Astrocyte (in vitro differentiated cells and primary cell): ENCODE results near the gene ZNF214. TPM values are rescaled to one million over a fixed set of nuclear protein-coding genes. Genes with fewer than 3 reads are reported as not detected.

ENCODE experiments used
- DNase-seq: peaks from one replicate; pipeline ENCODE4 v3.0.0-alpha.2; 2010; ENCODE audit warnings: low read depth
- FAIRE-seq: peaks from 2 replicates; lab custom pipeline; 2011; peaks lifted over from hg19 to GRCh38; lab: Jason Lieb, UNC
- H2AFZ ChIP-seq: 2 replicates; pipeline ENCODE4 v1.6.0; 2012; ENCODE audit warnings: low read depth, low read length, inconsistent platforms
- H3K27ac ChIP-seq: 2 replicates; pipeline ENCODE4 v1.5.1; 2011; ENCODE audit warnings: low read depth, low read length, inconsistent platforms
- H3K27me3 ChIP-seq: 2 replicates; pipeline ENCODE4 v1.6.0; 2011; ENCODE audit warnings: low read length, inconsistent platforms; ENCODE audit not compliant: insufficient read depth
- H3K36me3 ChIP-seq: 2 replicates; pipeline ENCODE4 v1.5.1; 2011; ENCODE audit warnings: low read length, inconsistent platforms; ENCODE audit not compliant: insufficient read depth
- H3K4me1 ChIP-seq: 2 replicates; pipeline ENCODE4 v1.5.1; 2011; ENCODE audit warnings: low read length, inconsistent platforms; ENCODE audit not compliant: insufficient read depth
- H3K4me2 ChIP-seq: 2 replicates; pipeline ENCODE4 v1.6.0; 2012; ENCODE audit warnings: low read length, inconsistent platforms
- H3K4me3 ChIP-seq: 2 replicates; pipeline ENCODE4 v1.5.1; 2011; ENCODE audit warnings: low read depth, mild to moderate bottlenecking, low read length, inconsistent platforms; ENCODE audit not compliant: insufficient read depth
- H3K79me2 ChIP-seq: 2 replicates; pipeline ENCODE4 v1.6.0; 2012; ENCODE audit warnings: mild to moderate bottlenecking, low read length, inconsistent platforms; ENCODE audit not compliant: insufficient read depth
- H3K9ac ChIP-seq: 2 replicates; pipeline ENCODE4 v1.6.0; 2012; ENCODE audit warnings: mild to moderate bottlenecking, low read length, inconsistent platforms
- H3K9me3 ChIP-seq: 2 replicates; pipeline ENCODE4 v1.5.1; 2012; ENCODE audit warnings: low read depth, mild to moderate bottlenecking, low read length, inconsistent platforms; ENCODE audit not compliant: insufficient read depth
- H4K20me1 ChIP-seq: 2 replicates; pipeline ENCODE4 v1.6.0; 2012; ENCODE audit warnings: low read length, inconsistent platforms; ENCODE audit not compliant: insufficient read depth
- H3K27ac Mint-ChIP-seq: one replicate; pipeline ENCODE4 v1.8.0; 2021; ENCODE audit warnings: mild to moderate bottlenecking, mixed read lengths; ENCODE audit not compliant: unreplicated experiment
- H3K27me3 Mint-ChIP-seq: one replicate; pipeline ENCODE4 v1.8.0; 2021; ENCODE audit warnings: low read depth, mixed read lengths; ENCODE audit not compliant: unreplicated experiment
- H3K36me3 Mint-ChIP-seq: one replicate; pipeline ENCODE4 v1.8.0; 2021; ENCODE audit warnings: low read depth, mixed read lengths; ENCODE audit not compliant: unreplicated experiment
- H3K4me1 Mint-ChIP-seq: one replicate; pipeline ENCODE4 v1.8.0; 2021; ENCODE audit warnings: low read depth, mixed read lengths; ENCODE audit not compliant: unreplicated experiment
- H3K4me3 Mint-ChIP-seq: one replicate; pipeline ENCODE4 v1.8.0; 2021; ENCODE audit warnings: mild to moderate bottlenecking, moderate library complexity, mixed read lengths; ENCODE audit not compliant: unreplicated experiment
- H3K9me3 Mint-ChIP-seq: one replicate; pipeline ENCODE4 v1.8.0; 2021; ENCODE audit warnings: mild to moderate bottlenecking, mixed read lengths; ENCODE audit not compliant: unreplicated experiment
- EZH2 ChIP-seq: IDR thresholded peaks from 2 replicates; pipeline ENCODE4 v1.6.1; 2012; ENCODE audit warnings: mild to moderate bottlenecking, low read length, inconsistent platforms; ENCODE audit not compliant: insufficient read depth
- total RNA-seq: library from RNA; stranded (reverse); gene quantifications from 2 replicates; pipeline ENCODE4 v1.2.1, GENCODE V29; 2021
- TF ChIP-seq, protein P1 (sequence below): IDR thresholded peaks from 2 replicates; pipeline ENCODE4 v1.5.1; 2011; ENCODE audit warnings: low read depth, mild to moderate bottlenecking, inconsistent platforms, low read length, moderate library complexity; ENCODE audit not compliant: insufficient read depth

The ZNF214 gene
- total RNA-seq, 1 donor from 2014 or later, result 0.93 TPM

DNA sequence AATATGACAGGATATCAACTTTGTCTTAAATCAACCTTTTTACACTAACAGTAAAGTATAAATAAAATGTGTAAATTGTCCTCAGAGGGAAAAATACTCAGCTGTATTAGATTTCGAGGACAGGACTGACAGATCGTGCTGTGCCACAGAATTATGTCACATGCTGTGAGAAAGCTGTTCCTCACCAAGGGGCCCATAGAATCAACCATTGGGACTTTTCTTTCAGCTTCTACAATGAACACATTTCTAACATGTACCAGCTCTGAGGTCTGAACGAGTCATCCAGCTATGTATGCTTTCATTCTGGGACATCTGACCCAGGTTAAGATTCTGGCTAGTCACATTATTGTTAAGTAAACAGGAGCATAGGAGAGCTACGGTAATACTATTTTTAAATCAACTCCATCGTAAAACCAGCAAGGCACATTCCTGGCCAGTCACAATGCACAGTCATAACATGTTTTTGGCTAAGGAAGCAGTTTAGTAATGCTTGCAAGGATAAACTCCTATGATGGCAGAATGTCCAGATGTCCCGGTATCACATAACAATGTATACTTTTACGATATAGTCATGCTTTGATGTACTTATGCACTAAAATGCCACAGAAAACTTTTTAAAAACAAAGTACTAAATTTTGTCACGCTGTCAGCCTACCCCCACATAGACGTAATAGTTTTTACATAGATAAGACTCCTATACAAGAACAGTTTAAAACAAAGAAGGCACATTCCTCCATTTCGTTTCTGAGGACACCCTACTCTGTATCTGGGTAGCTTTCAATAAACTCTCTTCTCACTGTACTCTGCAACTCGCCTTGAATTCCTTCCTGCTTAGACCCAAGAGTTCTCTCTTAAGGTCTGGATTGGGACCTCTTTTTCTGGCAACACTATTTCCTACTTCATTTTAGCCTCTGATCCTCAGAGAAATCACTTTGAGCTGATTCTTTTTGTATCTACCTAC lies 27.4 kb downstream of the ZNF214 start:
- peaks cover 13% of the 10 kb centered on the region for H3K4me1 ChIP-seq
- Mint-ChIP-seq H3K4me3 (no peak overlapping the region), H3K36me3 (no peaks in the 10 kb centered on the region), H3K27me3 (no peaks in the 10 kb centered on the region), H3K27ac (peak overlapping the region; percentile 67), H3K9me3 (no peaks in the 10 kb centered on the region), H3K4me1 (peaks cover 23% of the 10 kb centered on the region)
- no peaks in the 10 kb centered on the region for H3K36me3 ChIP-seq
- FAIRE-seq (peak; percentile 94), DNase-seq (peak; percentile 89)
- H2AFZ ChIP-seq, result no peak overlapping the region
- H3K4me2 ChIP-seq, result peak overlapping the region; percentile 78
- peak overlapping the region; percentile 28 for H3K9ac ChIP-seq
- no peaks in the 10 kb centered on the region for H4K20me1 ChIP-seq
- no peaks in the 10 kb centered on the region for H3K27me3 ChIP-seq
- peak overlapping the region; percentile 73 for H3K27ac ChIP-seq
- no peaks in the 10 kb centered on the region for H3K79me2 ChIP-seq
- H3K9me3 ChIP-seq, result no peaks in the 10 kb centered on the region
- TF ChIP-seq, protein P1, sequence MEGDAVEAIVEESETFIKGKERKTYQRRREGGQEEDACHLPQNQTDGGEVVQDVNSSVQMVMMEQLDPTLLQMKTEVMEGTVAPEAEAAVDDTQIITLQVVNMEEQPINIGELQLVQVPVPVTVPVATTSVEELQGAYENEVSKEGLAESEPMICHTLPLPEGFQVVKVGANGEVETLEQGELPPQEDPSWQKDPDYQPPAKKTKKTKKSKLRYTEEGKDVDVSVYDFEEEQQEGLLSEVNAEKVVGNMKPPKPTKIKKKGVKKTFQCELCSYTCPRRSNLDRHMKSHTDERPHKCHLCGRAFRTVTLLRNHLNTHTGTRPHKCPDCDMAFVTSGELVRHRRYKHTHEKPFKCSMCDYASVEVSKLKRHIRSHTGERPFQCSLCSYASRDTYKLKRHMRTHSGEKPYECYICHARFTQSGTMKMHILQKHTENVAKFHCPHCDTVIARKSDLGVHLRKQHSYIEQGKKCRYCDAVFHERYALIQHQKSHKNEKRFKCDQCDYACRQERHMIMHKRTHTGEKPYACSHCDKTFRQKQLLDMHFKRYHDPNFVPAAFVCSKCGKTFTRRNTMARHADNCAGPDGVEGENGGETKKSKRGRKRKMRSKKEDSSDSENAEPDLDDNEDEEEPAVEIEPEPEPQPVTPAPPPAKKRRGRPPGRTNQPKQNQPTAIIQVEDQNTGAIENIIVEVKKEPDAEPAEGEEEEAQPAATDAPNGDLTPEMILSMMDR, result no peak
- no peak for TF ChIP-seq EZH2
- peak overlapping the region; percentile 12 for H3K4me3 ChIP-seq

DNA sequence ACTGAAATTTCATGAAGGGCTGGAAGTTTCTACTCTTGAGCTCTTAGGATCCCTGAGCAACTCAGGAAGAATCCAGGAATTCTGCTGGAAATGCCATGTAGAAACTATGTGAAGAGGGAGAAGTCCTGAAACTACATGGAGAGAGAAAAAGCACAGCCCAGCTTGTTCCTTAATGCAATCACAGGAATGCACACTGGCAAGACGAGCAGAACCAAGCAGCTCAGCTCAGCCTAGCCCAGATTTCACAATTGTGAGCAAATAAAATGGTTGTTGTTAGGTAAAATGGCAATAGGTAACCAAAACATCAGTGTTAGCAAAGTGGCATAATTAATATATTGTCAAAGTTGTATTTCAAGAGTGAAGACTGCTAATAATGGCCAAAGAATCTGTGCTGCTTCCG lies 28.1 kb downstream of the ZNF214 start:
- Histone ChIP-seq H3K4me3 (no peak overlapping the region), H2AFZ (no peak overlapping the region), H3K36me3 (no peaks in the 10 kb centered on the region), H3K4me2 (peak overlapping the region; percentile 78), H3K79me2 (no peaks in the 10 kb centered on the region), H3K27ac (peak overlapping the region; percentile 73), H4K20me1 (no peaks in the 10 kb centered on the region), H3K4me1 (peaks cover 13% of the 10 kb centered on the region), H3K9ac (peak overlapping the region; percentile 3), H3K27me3 (no peaks in the 10 kb centered on the region), H3K9me3 (no peaks in the 10 kb centered on the region)
- H3K27ac Mint-ChIP-seq, result peak overlapping the region; percentile 67
- no peaks in the 10 kb centered on the region for H3K9me3 Mint-ChIP-seq
- H3K27me3 Mint-ChIP-seq, result no peaks in the 10 kb centered on the region
- no peaks in the 10 kb centered on the region for H3K36me3 Mint-ChIP-seq
- FAIRE-seq (no peak), DNase-seq (peak; percentile 6)
- no peak overlapping the region for H3K4me3 Mint-ChIP-seq
- H3K4me1 Mint-ChIP-seq, result peaks cover 23% of the 10 kb centered on the region
- TF ChIP-seq, protein P1, result no peak
- no peak for TF ChIP-seq EZH2

DNA sequence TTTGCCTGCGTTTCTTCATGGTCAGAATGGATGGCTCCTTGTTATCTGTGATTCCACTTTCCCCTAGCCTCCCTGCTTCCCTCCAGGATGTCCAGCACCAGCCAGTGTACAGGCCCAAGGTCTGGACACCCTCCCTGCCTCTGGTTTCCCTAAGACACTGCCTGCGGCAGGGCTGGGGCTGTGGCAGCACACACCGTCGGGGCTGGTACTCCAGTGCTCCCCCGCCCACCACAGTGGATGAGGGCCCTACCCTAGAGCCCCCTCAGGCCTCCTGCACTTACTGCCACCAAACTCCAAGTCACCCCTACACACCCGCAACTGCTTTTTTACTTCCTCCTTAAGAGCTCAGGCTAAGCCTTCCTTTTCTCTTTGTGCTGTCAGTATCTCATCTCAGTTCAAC lies 28.9 kb downstream of the ZNF214 start:
- Histone ChIP-seq H3K27me3 (no peaks in the 10 kb centered on the region), H3K36me3 (no peaks in the 10 kb centered on the region), H3K27ac (no peak overlapping the region), H3K4me3 (no peak overlapping the region), H3K9me3 (no peaks in the 10 kb centered on the region), H4K20me1 (no peaks in the 10 kb centered on the region), H3K9ac (no peak overlapping the region), H3K4me1 (peaks cover 13% of the 10 kb centered on the region), H2AFZ (no peak overlapping the region), H3K4me2 (no peak overlapping the region), H3K79me2 (no peaks in the 10 kb centered on the region)
- DNase-seq (no peak), FAIRE-seq (no peak)
- no peaks in the 10 kb centered on the region for H3K9me3 Mint-ChIP-seq
- H3K4me3 Mint-ChIP-seq, result no peak overlapping the region
- H3K4me1 Mint-ChIP-seq, result peaks cover 23% of the 10 kb centered on the region
- H3K36me3 Mint-ChIP-seq, result no peaks in the 10 kb centered on the region
- no peak overlapping the region for H3K27ac Mint-ChIP-seq
- no peaks in the 10 kb centered on the region for H3K27me3 Mint-ChIP-seq
- TF ChIP-seq, protein P1, result no peak
- no peak for TF ChIP-seq EZH2
